HepG2 (cell line): ENCODE results near the gene UBL5. TPM values are rescaled to one million over a fixed set of nuclear protein-coding genes. Genes with fewer than 3 reads are reported as not detected.

Experiments used
- ATAC-seq: fragments of 200-7000 bp; cut with Tn5 transposase; 3 replicates; pipeline ENCODE4 v1.9.1; 2020; ENCODE audit warnings: mild to moderate bottlenecking, moderate library complexity
- BruUV-seq: library from RNA; stranded (reverse); fragments of 400-500 nt; replicated peaks from 2 replicates; lab custom pipeline; 2021; lab: Mats Ljungman, UMichigan
- CTCF ChIA-PET: fragments of 300-600 bp; formaldehyde crosslinking; extraction: SDS; loops from one replicate; lab custom pipeline; 2021; ENCODE audit warnings: low total read pairs, inconsistent platforms, low intra/inter-chr PET ratio; lab: Yijun Ruan, JAX
- POLR2A ChIA-PET: fragments of 350-600 bp; sonication (Branson Sonifier 250); formaldehyde crosslinking; loops from one replicate; lab custom pipeline; 2020; ENCODE audit warnings: antibody characterized with exemption, inconsistent platforms; lab: Yijun Ruan, JAX
- DNase-seq: peaks from one replicate; pipeline ENCODE4 v3.0.0-alpha.2; 2015; ENCODE audit warnings: low spot score
- FAIRE-seq: peaks from 3 replicates; lab custom pipeline; 2011; peaks lifted over from hg19 to GRCh38; lab: Jason Lieb, UNC
- H2AFZ ChIP-seq: one replicate; pipeline ENCODE4 v1.6.1; 2011; ENCODE audit warnings: low read length, inconsistent platforms
- H3K27ac ChIP-seq: fragments of 300-600 bp; 3 replicates; pipeline ENCODE4 v1.8.0; 2011; ENCODE audit warnings: mixed run types, mild to moderate bottlenecking, mixed read lengths, low read length, inconsistent platforms; ENCODE audit not compliant: insufficient read depth; ENCODE audit errors: extremely low read length
- H3K27me3 ChIP-seq, 2 experiments: fragments of 200-600 bp in 1 of 2; 2 replicates in 1 of 2; 3 replicates in 1 of 2; pipeline versions ENCODE4 v1.6.0 to v1.8.0; 2011; ENCODE audit warnings: low read length in 2 of 2, mild to moderate bottlenecking in 2 of 2, moderate library complexity in 2 of 2, inconsistent platforms in 1 of 2; ENCODE audit not compliant: insufficient read depth in 2 of 2, control insufficient read depth in 1 of 2
- H3K36me3 ChIP-seq, 2 experiments: fragments of 200-600 bp in 1 of 2; replicated peaks in 1 of 2; 2 replicates in 1 of 2; 3 replicates in 1 of 2; pipeline versions ENCODE4 v1.5.1 to v1.8.0; 2011; ENCODE audit warnings: low read length in 2 of 2, inconsistent platforms in 1 of 2; ENCODE audit not compliant: insufficient read depth in 2 of 2, control insufficient read depth in 1 of 2
- H3K4me1 ChIP-seq: 2 replicates; pipeline ENCODE4 v1.5.1; 2012; ENCODE audit warnings: low read length, inconsistent platforms; ENCODE audit not compliant: insufficient read depth
- H3K4me2 ChIP-seq: 2 replicates; pipeline ENCODE4 v1.6.0; 2011; ENCODE audit warnings: low read depth, low read length, inconsistent platforms
- H3K4me3 ChIP-seq, 3 experiments: fragments of 200-600 bp in 1 of 3; sonication (generic), shearing (Covaris generic) in 1 of 3; replicated peaks in 1 of 3; 2 replicates each; pipeline ENCODE4 v1.5.1; 2011 to 2016; ENCODE audit warnings: low read length in 3 of 3, inconsistent platforms in 2 of 3, low read depth in 2 of 3, mild to moderate bottlenecking in 2 of 3, control low read depth in 1 of 3, mixed read lengths in 1 of 3; ENCODE audit not compliant: insufficient read depth in 1 of 3
- H3K79me2 ChIP-seq: one replicate; pipeline ENCODE4 v1.6.1; 2011; ENCODE audit warnings: low read length, inconsistent platforms; ENCODE audit not compliant: insufficient read depth
- H3K9ac ChIP-seq: 2 replicates; pipeline ENCODE4 v1.6.0; 2011; ENCODE audit warnings: mild to moderate bottlenecking, low read depth, low read length, inconsistent platforms; ENCODE audit not compliant: insufficient read depth
- H3K9me3 ChIP-seq: 2 replicates; pipeline ENCODE4 v1.5.1; 2012; ENCODE audit warnings: mild to moderate bottlenecking, low read length
- H4K20me1 ChIP-seq: 2 replicates; pipeline ENCODE4 v1.6.0; 2011; ENCODE audit warnings: inconsistent platforms, mild to moderate bottlenecking, low read length, moderate library complexity; ENCODE audit not compliant: insufficient read depth
- ETS1 ChIP-seq: sonication (generic); formaldehyde crosslinking; IDR thresholded peaks from 2 replicates; pipeline ENCODE4 v1.4.0; 2020; ENCODE audit warnings: missing genetic modification reagents
- FOSL2 ChIP-seq: sonication (generic); formaldehyde crosslinking; IDR thresholded peaks from 2 replicates; pipeline ENCODE4 v1.4.0; 2020; ENCODE audit warnings: missing genetic modification reagents
- FOXA3 ChIP-seq: IDR thresholded peaks from 2 replicates; pipeline ENCODE4 v1.6.1; 2016; ENCODE audit warnings: missing genetic modification reagents, missing compliant biosample characterization
- FOXM1 ChIP-seq: sonication (generic); formaldehyde crosslinking; IDR thresholded peaks from 2 replicates; pipeline ENCODE4 v1.5.0; 2020; ENCODE audit warnings: missing genetic modification reagents
- KIAA2018 ChIP-seq: sonication (generic); formaldehyde crosslinking; IDR thresholded peaks from 2 replicates; pipeline ENCODE4 v1.5.0; 2020; ENCODE audit warnings: mild to moderate bottlenecking, missing genetic modification reagents, borderline replicate concordance
- KLF11 ChIP-seq: IDR thresholded peaks from 2 replicates; pipeline ENCODE4 v1.6.1; 2016; ENCODE audit warnings: missing compliant biosample characterization
- ZNF260 ChIP-seq: sonication (generic); formaldehyde crosslinking; IDR thresholded peaks from 2 replicates; pipeline ENCODE4 v1.4.0; 2020; ENCODE audit warnings: missing genetic modification reagents, low read depth, mild to moderate bottlenecking, borderline replicate concordance
- ZNF276 ChIP-seq: sonication (generic); formaldehyde crosslinking; IDR thresholded peaks from 2 replicates; pipeline ENCODE4 v1.4.0; 2020; ENCODE audit warnings: mild to moderate bottlenecking, low read depth, missing genetic modification reagents
- ZNF431 ChIP-seq: sonication (generic); formaldehyde crosslinking; IDR thresholded peaks from 2 replicates; pipeline ENCODE4 v1.9.0; 2022; ENCODE audit warnings: missing genetic modification reagents, low read depth, mild to moderate bottlenecking, borderline replicate concordance
- ZNF547 ChIP-seq: sonication (generic); formaldehyde crosslinking; IDR thresholded peaks from 2 replicates; pipeline ENCODE4 v1.5.1; 2020; ENCODE audit warnings: mild to moderate bottlenecking, missing genetic modification reagents
- WGBS: methylation state at CpG from one replicate; pipeline ENCODE4 v1.1.6; 2017; ENCODE audit warnings: low lambda C conversion rate; 5-methylcytosine and 5-hydroxymethylcytosine counted together
- in situ Hi-C: cut with HindIII; loops from 2 replicates; pipeline ENCODE4 v1.10.0; 2017; ENCODE audit warnings: low pct_unique_long_range_greater_than_20kb; ENCODE audit not compliant: extremely low pct_ligation_motif_present
- intact Hi-C: fragments of 100-400 bp; cut with micrococcal nuclease; formaldehyde crosslinking; loops from one replicate; pipeline ENCODE4 v1.10.0; 2022; ENCODE audit not compliant: unreplicated experiment
- polyA plus RNA-seq, 8 experiments: library from polyadenylated mRNA; depleted of rRNA in 3 of 8; stranded (reverse) in 7 of 8; unstranded in 1 of 8; fragments of >200 nt; fragmentation: Illumina TruSeq in 4 of 8; extraction: Trizol in 4 of 8; gene quantifications; 2 replicates each; pipeline versions ENCODE4 v1.2.1 to v1.2.3, GENCODE V29; 2011 to 2016; ENCODE audit warnings: low read depth in 4 of 8, missing spikeins in 1 of 8, mixed read lengths in 1 of 8; ENCODE audit not compliant: insufficient read depth in 1 of 8
- total RNA-seq, 5 experiments: library from RNA; depleted of rRNA; stranded (reverse); fragments of >200 nt; fragmentation: Illumina TruSeq; extraction: Trizol; gene quantifications; 2 replicates each; pipeline ENCODE4 v1.2.3, GENCODE V29; 2016; ENCODE audit warnings: low read depth in 1 of 5

UBL5 gene
- total and polyA plus RNA-seq, 2 of the 13 experiments (the other 11 are each of a cell fraction or from before 2014, with no cell fraction given), result 373 to 487 TPM

DNA sequence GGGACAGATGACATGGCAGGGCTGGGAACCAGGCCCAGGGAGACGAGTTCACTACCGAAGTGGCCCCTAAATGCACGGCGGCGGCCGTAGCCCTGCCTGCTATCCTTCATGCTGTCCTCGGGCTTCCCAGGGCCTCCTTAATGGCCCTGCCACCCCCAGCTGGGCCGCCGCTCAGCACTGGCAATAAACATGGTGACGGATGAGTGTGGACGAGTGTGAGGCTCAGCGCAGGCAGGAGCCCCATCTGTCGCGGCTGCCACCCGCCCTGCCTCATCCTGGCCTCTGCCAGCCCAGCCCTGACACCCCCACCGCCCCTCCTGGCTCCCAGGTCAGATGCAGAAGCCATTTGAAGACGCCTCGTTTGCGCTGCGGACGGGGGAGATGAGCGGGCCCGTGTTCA is 21.0 kb downstream of the UBL5 start:
- Histone ChIP-seq H3K9ac (no peak overlapping the region), H3K79me2 (no peaks in the 10 kb centered on the region), H3K27me3 (no peaks in the 10 kb centered on the region), H3K4me1 (peaks cover 17% of the 10 kb centered on the region), H3K36me3 (peaks cover 11 to 23% of the 10 kb centered on the region in 2 experiments; a peak in 4 of 5 replicates), H3K4me3 (no peak overlapping the region), H4K20me1 (no peaks in the 10 kb centered on the region)
- DNase-seq, result no peak
- TF ChIP-seq ZNF276 (CRISPR knock-in tag) (no peak), ZNF260 (CRISPR knock-in tag) (no peak), ETS1 (CRISPR knock-in tag) (no peak), FOXM1 (CRISPR knock-in tag) (no peak), ZNF431 (CRISPR knock-in tag) (no peak), KIAA2018 (CRISPR knock-in tag) (no peak), ZNF547 (CRISPR knock-in tag) (no peak), KLF11 (CRISPR knock-in tag) (no peak), FOXA3 (no peak), FOSL2 (CRISPR knock-in tag) (no peak)
- TF ChIP-seq, all 625 proteins: peak for 0
- no peaks in the 10 kb centered on the region for H3K9me3 ChIP-seq
- no peak overlapping the region for H3K27ac ChIP-seq
- no TSS peak for BruUV-seq
- ATAC-seq, result no peak
- H3K4me2 ChIP-seq, result no peak overlapping the region
- in situ Hi-C loops (loop anchor here (5.0 kb wide), 1 partner anchor 64 kb away; no protein-coding TSS in a partner anchor), intact Hi-C loops (no loop called here)
- ChIA-PET POLR2A (no interaction called here), CTCF (interaction anchor here (3.7 kb wide), 1 partner anchor 66 kb away, joined by 15 read pairs; no protein-coding TSS in a partner anchor)
- H2AFZ ChIP-seq, result no peak overlapping the region
- 98% methylated on average over 8 of the region's 23 CpGs for WGBS
- no peak for FAIRE-seq
